ENCODE results near the gene PIK3AP1.

- TF ChIP-seq EP300 (IDR thresholded peaks at IDR 0.05): no peak
- TF ChIP-seq POLR2A (IDR thresholded peaks at IDR 0.05): no peak
- TF ChIP-seq CTCF (IDR thresholded peaks at IDR 0.05): no peak
These were observed 77.8 kb downstream of the PIK3AP1 start for GRCh38 chr10:96642530-96642929.
